ENCODE measurements around the gene IFT122.

The IFT122 gene

DNA sequence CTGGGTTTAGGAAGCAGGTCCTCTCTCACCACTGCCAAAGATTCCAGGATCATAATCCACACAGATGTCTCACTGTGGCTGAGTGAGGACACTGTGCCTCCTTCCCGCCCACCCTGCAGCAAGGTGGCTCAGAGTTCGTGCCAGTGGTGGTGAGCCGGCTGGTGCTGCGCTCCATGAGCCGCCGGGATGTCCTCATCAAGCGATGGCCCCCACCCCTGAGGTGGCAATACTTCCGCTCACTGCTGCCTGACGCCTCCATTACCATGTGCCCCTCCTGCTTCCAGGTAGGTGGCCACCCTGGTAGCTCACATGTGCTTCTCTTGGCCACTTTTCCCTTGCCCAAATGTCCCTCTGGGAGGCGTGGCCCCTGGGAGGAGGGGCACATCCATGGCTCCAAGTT, 79.4 kb downstream of the IFT122 start:
- no peak for DNase-seq (ENCODE audit: low read depth)

DNA sequence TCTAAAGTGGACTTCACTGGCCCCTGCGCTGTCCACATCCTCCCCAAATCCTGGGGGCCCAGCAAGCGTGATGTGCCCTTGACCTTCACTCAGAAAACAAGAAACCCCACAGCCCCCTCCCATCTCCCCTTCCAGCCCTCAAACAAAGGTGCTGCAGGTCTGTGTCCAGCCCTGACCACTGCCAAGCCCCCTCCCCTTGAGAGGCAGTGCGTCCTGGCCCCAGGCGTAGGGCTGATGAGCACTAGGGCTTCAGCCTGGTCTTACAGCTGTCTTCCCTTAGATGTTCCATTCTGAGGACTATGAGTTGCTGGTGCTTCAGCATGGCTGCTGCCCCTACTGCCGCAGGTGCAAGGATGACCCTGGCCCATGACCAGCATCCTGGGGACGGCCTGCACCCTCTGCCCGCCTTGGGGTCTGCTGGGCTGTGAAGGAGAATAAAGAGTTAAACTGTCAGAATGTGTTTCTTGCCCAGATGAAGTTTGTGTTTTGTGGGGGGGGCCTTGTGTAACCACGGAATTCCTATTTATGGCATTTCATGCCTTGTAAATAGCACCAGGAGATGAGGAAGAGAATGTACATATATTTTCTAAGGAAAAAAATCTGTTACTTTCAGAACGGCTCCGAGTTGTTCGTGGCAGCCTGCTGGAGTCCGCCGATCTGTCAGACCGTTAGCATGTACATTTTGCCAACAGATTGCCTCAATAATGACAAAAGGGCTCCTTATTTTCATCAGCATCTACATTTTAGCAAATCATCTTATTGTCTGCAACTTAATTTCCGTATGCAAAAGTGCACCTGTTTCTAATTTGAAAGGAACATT, 80.1 kb downstream of the IFT122 start:
- no peak for DNase-seq (ENCODE audit: low read depth)

DNA sequence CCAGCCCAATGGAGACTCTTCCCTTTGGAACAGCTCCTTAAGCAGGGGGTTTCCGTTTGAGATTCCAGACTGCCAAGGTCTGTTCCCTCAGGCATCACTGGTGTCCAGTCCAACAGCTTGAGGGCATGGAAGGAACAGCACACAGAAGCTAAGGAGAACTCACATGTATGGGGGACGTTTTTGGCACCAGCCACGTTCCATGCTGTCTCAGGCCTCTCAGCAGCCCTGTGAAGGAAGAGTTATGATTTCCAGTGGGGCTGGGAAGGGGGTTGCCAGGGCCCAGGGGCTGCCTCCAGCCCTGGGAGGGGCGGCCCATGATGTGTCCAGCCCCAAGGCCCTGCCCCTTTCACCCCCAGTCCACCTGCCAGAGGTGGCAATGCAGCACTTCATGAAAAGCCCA, 80.9 kb downstream of the IFT122 start:
- no peak for DNase-seq (ENCODE audit: low read depth)

DNA sequence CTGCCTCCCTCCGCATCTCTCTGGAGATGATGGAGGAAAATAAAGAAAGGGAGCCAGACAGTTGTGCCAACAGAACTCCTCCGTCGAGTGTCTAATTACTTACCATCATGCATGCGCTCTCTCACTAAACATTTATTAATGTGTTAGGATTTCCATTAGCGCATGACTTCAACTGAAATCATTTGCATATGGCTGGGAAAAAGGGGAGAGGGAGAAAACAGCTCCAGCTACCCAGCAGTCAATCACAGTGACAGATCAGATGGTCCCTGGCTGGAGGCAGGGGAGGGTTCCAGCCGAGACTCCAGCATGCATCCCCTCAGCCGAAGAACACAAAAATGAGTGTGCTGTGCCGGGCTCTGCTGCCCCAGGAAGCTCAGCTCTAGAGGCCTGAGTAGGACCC, 81.6 kb downstream of the IFT122 start:
- DNase-seq (ENCODE audit: low read depth) = no peak

DNA sequence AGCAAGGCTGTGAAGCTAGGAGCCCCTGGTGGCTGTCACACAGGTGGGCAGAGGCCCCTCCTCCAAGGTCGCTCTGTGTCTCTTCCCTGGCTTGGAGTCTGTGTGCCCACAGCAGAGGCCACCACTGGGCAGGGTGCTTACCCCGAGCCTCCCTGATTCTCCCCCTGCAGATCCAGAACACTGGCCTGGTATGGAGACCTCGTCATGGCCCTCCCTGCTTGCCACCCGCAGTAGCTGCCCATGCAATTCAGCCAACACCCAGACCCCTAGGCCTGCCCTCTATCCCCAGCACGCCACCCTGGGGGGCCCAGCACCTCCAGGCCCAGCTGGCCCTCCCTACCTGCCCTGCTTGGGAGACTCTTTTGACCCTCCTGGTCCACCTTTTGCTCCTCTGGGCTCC, 82.9 kb downstream of the IFT122 start:
- no peak for DNase-seq (ENCODE audit: low read depth)

DNA sequence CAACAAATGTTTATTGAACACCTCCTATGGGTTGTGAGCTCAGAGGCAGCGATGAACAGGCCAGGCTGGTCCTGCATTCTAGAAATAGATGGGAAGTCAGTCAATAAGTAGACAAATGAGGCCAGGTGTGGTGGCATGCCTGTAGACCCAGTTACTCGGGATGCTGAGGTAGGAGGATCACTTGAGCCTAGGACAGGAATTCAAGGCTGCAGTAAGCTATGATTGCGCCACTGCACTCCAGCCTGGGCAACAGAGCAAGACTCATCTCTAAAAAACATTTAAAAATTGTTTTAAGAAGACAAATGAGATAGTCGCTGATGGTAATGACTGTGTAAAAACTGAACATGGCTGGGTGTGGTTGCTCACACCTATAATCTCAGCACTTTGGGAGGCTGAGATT, 84.1 kb downstream of the IFT122 start:
- no peak for DNase-seq (ENCODE audit: low read depth)

DNA sequence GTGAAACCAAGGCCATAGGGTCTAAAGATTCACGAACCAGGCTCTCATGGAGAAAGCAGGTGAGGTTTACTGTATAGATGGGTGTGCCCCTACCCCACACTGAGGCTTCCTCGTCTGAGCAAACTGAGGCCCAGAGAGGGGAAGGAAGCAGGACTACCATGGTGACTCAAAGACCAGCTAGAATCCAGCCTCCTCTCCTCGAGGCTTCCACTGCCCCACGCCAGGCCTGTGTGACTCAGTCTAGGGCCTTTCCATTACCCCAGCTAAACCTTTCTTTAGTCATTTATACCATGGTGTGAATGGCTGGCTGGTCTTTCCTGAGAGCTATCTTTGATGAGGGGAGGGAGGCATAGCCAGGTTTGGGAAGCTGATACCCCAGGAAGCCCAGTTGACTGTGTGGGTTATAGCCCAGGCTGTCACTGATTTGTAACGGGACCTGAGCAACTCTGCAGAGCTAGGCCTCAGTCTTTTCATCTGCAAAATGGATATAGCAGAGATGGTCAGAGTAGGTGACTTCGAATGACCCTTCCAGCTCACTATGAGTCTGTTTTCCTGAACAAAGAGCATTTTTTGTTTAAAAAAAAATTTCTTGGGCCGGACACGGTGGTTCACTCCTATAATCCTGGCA, 85.4 kb downstream of the IFT122 start:
- DNase-seq (ENCODE audit: low read depth) = no peak

DNA sequence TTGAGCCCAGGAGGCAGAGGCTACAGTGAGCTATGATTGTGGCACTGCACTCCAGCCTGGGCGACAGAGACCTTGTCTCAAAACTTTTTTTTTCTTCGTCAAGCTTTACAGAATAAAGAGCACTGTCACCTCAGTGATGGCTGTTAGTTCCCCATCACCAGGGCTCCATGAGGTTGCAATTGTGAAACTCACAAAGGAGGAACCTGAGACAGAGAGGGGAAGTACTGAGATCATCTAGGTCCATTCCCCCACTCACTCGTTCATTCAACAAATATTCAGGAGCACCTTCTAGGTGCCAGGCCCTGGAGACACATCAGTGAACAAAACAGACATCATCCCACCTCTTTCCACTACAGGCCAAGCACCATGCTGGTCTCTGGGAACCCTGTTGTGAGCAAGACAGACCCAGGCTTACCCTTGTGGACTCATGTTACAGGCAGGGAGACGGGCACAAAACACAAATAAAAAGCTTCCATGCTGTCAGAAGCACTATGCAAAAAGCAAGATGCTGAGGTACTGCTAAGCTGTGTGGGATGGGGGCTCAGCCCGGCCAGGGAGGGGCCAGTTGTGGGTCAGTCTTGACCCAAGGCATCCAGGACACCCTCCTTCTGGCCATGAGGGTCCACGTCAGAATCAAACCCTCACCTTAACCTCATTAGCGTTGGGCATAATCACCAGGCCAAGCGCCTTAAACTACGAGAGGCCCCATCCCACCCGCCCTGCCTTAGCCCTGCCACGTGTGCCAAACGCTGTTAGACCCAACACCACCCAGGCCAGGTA, 86.3 kb downstream of the IFT122 start:
- DNase-seq (ENCODE audit: low read depth) = no peak

DNA sequence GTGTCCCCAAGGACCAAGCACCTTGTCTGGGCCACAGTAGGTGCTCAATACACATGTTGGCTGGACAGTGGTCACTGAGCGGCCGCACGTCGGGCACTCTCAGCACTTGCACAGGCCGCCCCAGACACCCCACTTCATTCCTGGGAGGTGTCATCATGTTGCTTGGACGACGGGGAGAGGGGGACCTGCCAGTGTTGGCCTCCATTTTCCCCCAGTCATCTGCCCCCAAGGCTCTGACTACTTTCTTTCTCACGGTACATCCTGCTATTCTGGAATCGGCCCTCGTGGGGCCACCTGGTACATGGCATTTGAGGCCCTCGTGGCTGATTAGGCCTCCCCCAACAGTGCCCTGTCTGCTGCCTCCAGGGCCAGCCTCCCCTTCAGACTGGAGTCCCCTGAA, 87.2 kb downstream of the IFT122 start:
- DNase-seq (ENCODE audit: low read depth) = no peak

DNA sequence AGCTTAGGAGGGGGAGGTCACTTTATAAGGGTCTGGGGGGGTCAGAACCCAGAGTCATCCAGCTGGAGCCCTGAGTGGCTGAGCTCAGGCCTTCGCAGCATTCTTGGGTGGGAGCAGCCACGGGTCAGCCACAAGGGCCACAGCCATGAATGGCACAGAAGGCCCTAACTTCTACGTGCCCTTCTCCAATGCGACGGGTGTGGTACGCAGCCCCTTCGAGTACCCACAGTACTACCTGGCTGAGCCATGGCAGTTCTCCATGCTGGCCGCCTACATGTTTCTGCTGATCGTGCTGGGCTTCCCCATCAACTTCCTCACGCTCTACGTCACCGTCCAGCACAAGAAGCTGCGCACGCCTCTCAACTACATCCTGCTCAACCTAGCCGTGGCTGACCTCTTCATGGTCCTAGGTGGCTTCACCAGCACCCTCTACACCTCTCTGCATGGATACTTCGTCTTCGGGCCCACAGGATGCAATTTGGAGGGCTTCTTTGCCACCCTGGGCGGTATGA, 88.6 kb downstream of the IFT122 start, which contains the start of gene RHO:
Gene RHO, plus strand, starts transcription at position 51 of the 512 bp plus-strand sequence. Its CDS starts 95 bp downstream, at position 146.
- DNase-seq (ENCODE audit: low read depth) = no peak

DNA sequence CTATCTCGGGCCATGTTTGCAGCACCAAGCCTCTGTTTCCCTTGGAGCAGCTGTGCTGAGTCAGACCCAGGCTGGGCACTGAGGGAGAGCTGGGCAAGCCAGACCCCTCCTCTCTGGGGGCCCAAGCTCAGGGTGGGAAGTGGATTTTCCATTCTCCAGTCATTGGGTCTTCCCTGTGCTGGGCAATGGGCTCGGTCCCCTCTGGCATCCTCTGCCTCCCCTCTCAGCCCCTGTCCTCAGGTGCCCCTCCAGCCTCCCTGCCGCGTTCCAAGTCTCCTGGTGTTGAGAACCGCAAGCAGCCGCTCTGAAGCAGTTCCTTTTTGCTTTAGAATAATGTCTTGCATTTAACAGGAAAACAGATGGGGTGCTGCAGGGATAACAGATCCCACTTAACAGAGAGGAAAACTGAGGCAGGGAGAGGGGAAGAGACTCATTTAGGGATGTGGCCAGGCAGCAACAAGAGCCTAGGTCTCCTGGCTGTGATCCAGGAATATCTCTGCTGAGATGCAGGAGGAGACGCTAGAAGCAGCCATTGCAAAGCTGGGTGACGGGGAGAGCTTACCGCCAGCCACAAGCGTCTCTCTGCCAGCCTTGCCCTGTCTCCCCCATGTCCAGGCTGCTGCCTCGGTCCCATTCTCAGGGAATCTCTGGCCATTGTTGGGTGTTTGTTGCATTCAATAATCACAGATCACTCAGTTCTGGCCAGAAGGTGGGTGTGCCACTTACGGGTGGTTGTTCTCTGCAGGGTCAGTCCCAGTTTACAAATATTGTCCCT, 89.6 kb downstream of the IFT122 start:
- DNase-seq (ENCODE audit: low read depth) = no peak

DNA sequence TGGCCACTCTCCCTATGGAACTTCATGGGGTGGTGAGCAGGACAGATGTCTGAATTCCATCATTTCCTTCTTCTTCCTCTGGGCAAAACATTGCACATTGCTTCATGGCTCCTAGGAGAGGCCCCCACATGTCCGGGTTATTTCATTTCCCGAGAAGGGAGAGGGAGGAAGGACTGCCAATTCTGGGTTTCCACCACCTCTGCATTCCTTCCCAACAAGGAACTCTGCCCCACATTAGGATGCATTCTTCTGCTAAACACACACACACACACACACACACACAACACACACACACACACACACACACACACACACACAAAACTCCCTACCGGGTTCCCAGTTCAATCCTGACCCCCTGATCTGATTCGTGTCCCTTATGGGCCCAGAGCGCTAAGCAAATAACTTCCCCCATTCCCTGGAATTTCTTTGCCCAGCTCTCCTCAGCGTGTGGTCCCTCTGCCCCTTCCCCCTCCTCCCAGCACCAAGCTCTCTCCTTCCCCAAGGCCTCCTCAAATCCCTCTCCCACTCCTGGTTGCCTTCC, 90.3 kb downstream of the IFT122 start:
- DNase-seq (ENCODE audit: low read depth) = no peak

DNA sequence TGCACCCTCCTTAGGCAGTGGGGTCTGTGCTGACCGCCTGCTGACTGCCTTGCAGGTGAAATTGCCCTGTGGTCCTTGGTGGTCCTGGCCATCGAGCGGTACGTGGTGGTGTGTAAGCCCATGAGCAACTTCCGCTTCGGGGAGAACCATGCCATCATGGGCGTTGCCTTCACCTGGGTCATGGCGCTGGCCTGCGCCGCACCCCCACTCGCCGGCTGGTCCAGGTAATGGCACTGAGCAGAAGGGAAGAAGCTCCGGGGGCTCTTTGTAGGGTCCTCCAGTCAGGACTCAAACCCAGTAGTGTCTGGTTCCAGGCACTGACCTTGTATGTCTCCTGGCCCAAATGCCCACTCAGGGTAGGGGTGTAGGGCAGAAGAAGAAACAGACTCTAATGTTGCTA, 90.8 kb downstream of the IFT122 start:
- no peak for DNase-seq (ENCODE audit: low read depth)

DNA sequence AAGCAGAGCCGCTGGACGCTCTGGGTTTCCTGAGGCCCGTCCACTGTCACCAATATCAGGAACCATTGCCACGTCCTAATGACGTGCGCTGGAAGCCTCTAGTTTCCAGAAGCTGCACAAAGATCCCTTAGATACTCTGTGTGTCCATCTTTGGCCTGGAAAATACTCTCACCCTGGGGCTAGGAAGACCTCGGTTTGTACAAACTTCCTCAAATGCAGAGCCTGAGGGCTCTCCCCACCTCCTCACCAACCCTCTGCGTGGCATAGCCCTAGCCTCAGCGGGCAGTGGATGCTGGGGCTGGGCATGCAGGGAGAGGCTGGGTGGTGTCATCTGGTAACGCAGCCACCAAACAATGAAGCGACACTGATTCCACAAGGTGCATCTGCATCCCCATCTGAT, 91.7 kb downstream of the IFT122 start:
- DNase-seq (ENCODE audit: low read depth) = no peak

DNA sequence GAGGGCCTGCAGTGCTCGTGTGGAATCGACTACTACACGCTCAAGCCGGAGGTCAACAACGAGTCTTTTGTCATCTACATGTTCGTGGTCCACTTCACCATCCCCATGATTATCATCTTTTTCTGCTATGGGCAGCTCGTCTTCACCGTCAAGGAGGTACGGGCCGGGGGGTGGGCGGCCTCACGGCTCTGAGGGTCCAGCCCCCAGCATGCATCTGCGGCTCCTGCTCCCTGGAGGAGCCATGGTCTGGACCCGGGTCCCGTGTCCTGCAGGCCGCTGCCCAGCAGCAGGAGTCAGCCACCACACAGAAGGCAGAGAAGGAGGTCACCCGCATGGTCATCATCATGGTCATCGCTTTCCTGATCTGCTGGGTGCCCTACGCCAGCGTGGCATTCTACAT, 92.2 kb downstream of the IFT122 start:
- no peak for DNase-seq (ENCODE audit: low read depth)

DNA sequence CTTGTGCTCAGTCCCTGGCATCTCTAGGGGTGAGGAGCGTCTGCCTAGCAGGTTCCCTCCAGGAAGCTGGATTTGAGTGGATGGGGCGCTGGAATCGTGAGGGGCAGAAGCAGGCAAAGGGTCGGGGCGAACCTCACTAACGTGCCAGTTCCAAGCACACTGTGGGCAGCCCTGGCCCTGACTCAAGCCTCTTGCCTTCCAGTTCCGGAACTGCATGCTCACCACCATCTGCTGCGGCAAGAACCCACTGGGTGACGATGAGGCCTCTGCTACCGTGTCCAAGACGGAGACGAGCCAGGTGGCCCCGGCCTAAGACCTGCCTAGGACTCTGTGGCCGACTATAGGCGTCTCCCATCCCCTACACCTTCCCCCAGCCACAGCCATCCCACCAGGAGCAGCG, 93.4 kb downstream of the IFT122 start:
- DNase-seq (ENCODE audit: low read depth) = no peak

DNA sequence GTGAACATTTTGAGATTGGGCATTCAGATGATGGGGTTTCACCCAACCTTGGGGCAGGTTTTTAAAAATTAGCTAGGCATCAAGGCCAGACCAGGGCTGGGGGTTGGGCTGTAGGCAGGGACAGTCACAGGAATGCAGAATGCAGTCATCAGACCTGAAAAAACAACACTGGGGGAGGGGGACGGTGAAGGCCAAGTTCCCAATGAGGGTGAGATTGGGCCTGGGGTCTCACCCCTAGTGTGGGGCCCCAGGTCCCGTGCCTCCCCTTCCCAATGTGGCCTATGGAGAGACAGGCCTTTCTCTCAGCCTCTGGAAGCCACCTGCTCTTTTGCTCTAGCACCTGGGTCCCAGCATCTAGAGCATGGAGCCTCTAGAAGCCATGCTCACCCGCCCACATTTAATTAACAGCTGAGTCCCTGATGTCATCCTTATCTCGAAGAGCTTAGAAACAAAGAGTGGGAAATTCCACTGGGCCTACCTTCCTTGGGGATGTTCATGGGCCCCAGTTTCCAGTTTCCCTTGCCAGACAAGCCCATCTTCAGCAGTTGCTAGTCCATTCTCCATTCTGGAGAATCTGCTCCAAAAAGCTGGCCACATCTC, 94.5 kb downstream of the IFT122 start:
- DNase-seq (ENCODE audit: low read depth) = no peak

DNA sequence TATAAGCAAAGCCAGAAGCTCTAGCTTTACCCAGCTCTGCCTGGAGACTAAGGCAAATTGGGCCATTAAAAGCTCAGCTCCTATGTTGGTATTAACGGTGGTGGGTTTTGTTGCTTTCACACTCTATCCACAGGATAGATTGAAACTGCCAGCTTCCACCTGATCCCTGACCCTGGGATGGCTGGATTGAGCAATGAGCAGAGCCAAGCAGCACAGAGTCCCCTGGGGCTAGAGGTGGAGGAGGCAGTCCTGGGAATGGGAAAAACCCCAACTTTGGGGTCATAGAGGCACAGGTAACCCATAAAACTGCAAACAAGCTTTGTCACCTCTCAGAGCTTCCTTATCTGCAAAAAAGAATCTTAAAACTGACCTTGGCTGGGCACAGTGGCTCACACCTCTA, 95.1 kb downstream of the IFT122 start:
- DNase-seq (ENCODE audit: low read depth) = no peak

DNA sequence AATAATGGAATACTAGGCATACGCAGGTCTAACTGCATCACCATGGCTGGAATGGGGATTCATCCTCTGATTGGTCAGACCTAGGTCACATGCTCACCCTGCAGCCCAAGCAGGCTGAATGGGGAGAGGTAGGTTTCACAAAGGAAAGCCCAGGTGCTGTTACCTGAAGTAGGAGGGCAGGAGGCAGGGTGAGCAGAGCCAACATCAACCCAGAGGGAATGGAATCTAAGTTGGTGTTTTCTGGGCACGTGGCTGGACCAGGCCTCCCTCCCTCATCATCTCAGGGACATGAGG, 96.3 kb downstream of the IFT122 start:
- DNase-seq (ENCODE audit: low read depth) = no peak

DNA sequence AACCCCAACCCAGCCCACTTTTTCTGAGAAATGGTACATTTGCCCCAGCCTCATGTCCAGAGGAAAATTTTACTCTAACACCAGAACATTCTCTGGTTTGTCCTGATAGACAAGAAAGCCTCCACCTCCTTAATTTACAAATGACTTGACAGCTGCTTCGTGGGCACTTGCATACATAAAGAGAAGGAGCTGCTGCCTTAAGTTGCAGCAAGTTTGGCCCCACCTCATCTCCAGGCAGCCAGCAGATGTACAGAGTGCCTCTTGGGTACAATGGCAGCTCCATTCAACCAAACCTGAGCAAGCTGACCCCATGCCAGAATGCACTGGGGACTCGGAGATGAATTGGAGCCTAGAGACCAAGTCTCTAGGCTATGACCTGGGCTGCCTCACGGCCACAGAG, 96.8 kb downstream of the IFT122 start:
- no peak for DNase-seq (ENCODE audit: low read depth)

DNA sequence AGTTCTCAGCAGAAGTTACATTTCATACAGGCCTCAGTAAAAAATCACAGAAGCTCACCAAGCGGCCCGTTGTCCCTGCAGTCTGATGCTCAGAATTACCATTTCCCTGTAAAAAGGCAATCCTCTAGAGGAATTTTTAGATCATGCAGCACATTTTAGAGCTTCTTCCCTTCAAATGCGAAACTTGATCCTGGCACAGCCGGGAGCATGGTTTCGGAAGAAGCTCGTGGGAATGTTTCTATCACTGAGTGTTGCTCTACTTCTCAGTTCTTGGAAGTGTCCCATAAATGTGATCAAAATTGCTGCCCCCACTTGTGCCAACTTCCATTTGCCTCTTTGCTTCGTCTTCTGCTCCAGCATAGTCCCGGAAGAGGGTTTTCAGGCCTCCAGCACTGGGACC, 99.2 kb downstream of the IFT122 start:
- DNase-seq (ENCODE audit: low read depth) = no peak

Measured in activated T-helper 1 cell treated with Interleukin-2 at 50 U/mL for 16 hours (primary cell).